ENCODE data around the gene FAM118A.
"Not testable (repeated sequence)": the region's sequence is repeated elsewhere in the genome, so short reads cannot be mapped to it uniquely, and the experiment has no call there.

FAM118A gene

DNA sequence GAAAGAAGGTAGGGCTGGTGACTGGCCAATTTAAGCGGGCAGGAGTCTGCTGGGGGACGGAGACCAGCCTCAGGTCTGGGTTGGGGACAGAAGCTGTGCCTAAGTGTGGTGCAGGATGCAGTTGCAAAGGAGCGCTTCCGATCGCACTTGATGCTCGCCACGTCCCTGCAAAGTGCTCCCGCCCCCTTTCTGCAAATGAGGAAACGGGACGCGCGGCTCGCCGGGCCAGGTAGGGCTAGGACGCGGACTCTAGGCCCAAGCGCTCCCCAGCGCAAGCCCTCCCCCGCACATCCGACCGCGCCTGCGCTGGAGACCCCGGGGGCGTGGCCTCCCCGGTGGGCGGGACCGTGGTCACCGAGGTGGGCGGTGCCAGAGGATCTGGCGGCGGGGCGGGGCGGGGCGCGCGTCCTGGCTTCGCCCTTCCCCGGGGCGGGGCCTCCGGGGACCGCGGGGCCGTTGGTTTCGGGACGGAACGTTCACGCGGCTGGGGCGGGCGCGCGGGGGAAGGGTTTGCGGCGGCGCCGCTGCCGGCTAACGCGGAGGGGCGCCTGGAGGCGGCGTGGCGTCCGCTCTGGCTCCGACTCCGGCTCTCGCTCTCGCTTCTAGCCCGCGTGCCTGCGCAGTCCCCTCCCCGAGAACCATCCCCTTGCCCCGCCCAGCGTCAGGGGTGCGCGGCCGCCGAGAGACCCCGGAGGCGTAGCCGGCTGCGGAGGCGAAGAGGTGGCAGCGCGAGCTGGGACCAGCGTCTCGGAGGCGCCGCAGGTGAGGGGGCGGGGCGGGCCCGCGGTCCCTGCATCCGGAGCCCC, at the start of gene FAM118A:
Gene FAM118A (plus strand): TSS at position 513 of the 806 bp plus-strand sequence. CDS start 12,446 bp downstream, outside the sequence.
- peak; percentile 76 for DNase-seq

DNA sequence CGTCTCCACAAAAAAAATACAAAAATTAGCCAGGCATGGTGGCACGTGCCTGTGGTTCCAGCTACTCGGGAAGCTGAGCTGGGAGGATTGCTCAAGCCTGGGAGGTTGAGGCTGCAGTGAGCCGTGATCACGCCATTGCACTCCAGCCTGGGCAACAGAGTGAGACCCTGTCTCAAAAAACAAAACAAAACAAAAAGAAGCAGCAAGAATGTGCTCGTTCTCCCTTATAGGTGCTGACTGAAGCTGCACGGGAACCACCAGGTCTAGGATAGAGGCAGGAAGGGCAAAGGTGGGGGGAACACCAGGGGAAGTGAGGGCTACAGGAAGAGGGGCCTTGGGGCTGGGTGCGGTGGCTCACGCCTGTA, 49.4 kb upstream of the FAM118A start:
- DNase-seq, result not testable (repeated sequence)

DNA sequence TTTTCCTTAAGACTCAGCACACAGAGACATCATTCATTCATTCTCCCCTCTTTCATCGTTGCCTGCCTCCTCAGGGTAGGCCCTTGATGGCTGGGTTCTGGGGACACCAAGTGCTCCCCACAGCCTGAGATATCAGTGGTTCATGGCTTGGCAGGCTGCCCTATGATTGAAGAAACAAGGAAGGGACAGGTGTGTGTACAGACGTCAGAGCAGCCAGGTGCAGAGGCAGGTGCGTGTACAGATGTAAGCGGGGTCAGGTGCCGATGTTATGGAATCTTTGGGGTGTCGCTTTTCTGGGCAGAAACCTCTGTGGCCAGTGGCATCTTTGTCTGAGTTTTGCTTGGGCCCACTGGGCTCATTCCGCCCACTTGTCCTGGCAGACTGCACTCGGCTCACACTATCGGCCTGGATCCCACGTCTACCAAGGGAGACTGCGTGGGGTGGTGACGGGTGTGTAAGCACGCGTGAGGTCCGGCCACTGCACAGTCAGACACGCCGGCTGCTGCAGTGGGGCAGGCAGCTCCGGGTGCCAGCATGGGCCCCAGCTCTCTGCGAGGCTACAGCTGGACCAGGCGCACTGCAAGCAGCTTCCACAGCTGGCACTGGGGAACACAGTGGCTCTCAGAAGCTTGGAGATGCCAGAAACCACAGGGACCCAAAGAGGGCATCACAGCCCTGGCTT, 48.2 kb upstream of the FAM118A start:
- DNase-seq, result no peak

GRCh38 chr22:45262195-45262930, 47.4 kb upstream of the FAM118A start:
- DNase-seq, result no peak

DNA sequence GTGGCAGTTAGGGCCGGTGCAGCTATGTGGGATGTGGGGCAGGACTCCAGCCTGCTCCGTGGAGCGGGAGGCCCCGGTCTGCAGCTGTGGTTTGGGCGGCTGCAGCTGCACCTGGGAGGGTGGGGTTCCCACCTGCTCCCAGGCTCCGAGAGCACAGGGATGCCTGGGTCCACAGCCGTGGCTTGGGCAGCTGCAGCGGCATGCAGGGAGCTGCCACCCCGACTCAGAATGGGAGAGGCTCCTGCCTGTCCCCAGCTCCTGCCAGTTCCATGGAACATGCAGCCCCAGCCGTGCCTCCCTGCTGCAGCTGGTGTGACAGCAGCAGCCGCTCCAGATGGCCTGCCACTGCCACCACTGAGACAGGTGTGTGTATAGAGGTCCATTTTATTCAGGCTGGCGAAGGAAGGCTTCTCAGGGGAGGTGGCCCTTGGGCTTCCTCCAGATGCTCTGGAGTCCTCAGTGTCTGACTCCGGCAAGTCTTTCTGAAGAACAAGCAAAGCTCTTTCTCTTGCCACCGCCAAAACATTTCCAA, 46.7 kb upstream of the FAM118A start:
- no peak for DNase-seq

- no peak for DNase-seq
These were observed 46.1 kb upstream of the FAM118A start for GRCh38 chr22:45263463-45264269.

DNA sequence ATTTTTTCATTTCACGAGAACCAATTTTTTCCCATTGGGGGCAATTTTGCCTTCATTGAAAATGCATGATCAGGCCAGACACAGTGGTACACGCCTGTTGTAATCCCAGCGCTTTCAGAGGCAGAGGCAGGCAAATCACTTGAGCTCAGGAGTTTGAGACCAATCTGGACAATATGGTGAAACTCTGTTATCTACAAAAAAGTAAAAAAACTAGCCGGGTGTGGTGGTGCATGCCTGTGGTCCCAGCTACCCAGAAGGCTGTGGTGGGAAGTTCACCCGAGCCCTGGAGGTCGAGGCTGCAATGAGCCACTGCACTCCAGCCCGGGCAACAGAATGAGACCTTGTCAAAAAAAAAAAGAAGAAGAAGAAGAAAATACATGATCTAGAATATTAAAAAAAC, 44.2 kb upstream of the FAM118A start:
- DNase-seq, result no peak

- no peak for DNase-seq
These were observed 41.4 kb upstream of the FAM118A start for GRCh38 chr22:45268167-45268957.

GRCh38 chr22:45268958-45269844, 40.5 kb upstream of the FAM118A start:
- no peak for DNase-seq

DNA sequence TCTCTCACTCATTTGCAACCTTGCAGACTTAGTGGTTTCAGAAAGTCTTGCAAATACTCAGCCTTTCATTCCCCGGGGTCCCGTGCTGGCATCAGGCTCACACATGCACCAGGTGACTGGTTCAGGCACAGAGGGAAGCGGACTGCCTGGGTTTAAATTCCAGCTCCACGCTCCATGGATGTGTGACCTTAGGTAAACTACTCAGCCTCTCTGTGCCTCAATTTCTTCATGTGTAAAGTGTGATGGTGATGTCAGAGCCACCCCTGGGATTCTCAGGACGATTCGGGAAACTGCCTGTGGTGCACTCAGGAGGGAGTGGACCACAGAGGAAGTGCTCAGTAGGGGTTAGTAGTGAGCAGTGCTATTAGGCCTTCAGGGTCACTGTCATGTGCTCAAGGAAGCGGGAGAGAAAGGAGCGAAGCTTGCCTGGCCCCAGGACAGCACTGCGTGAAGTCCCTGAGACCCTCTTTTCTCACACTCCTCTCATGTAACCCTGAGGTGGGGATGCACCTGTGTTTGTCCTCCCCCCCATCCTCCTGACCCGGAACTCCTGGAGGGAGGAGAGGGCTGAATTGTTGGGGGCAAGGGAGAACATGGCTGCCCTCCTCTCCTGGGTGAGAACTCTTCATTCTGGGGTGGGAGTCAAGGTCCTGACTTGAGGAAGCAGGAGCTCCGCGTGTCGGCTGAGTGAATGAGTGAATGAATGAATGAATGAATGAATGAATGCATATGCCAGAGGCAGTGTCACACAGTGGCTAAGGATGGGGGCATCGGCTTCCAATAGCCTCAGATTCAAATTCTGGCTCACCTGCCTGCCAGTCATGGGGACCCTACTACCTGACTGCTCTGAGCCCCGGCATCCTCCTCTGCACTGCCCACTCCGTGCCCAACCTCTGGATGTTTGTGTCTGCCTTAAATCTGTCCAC, 39.4 kb upstream of the FAM118A start:
- DNase-seq, result no peak

DNA sequence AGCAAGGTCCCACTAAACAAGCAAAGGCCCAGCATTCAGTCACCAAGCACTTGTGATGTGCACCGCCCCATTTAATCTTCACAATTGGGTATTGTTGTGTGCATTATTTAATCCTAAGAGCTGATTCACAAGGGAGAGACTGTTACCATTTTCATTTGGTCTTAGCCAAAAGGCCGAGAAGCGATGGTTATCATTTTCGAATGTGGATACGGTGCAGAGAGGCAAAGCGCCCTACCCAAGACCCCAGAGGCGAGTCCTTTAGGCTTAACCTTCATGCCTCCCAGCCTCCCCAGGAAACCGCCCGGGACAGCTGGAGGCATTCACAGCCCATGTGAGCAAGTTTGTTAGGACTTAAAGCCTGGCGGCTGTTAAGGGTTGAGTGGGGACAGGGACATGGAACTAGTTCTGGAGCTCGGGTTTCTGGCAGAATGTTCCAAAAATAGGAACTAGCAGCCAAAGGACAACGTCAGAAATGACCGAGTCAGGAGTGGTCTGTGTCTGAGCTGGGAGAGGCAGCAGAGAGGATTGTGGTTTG, 38.0 kb upstream of the FAM118A start:
- no peak for DNase-seq

GRCh38 chr22:45272498-45272897, 37.2 kb upstream of the FAM118A start:
- DNase-seq, result no peak

DNA sequence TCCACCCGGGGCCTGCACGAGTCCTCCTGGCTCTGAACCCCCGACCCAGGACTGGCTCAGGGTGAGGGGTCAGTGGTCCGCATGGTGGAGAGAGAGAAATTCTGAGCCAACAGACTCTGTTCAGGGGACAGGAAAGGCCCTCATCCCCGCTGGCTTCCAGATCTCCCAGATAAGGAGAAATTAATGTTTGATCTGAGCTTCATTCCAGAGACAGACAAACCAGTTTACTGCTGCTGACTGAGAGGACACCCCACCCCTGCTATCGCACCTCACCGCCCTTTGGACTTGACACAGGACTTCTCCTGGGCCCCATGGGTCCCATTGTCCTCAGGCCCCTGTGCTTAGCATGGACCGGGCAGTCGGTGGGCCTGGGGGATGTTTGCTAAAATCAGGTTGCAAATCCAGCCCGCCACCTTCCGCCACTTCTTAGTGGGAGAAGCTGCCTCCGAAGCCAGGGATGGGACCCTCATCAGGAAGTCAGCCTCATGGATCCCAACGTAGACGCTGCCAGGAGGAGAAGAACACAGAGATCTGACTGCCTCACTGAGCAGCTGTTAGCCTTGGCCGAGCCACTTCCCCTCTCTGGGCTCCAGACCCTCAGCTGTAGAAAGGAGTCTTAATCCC, 36.2 kb upstream of the FAM118A start:
- DNase-seq, result no peak

DNA sequence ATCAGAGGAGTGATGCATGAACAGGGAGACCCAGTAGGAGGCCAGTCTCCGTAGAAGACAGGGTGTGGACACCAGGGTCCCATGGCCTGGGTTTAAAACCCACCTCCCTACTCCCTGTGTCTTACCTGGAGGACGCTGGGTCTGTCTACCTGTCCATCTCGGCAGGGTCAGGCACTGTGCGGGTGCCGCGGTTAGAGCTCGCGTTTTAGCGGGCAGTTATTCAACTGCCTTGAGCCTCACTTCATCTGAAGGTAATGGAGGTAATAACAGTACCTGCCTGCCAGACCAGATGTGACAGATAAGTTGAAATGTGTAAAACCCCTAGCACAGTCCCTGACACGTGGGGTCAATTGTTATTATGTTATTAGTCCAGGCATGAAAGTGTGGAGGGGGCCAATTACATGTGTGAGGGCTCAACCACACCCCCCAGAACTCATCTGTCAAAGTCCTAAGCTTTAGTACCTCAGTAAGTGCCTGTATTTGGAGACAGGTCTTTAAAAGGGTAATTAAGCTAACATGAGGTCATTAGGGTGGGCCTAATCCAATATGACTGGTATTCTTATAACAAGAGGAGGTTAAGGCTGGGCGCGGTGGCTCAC, 33.1 kb upstream of the FAM118A start:
- DNase-seq, result no peak

DNA sequence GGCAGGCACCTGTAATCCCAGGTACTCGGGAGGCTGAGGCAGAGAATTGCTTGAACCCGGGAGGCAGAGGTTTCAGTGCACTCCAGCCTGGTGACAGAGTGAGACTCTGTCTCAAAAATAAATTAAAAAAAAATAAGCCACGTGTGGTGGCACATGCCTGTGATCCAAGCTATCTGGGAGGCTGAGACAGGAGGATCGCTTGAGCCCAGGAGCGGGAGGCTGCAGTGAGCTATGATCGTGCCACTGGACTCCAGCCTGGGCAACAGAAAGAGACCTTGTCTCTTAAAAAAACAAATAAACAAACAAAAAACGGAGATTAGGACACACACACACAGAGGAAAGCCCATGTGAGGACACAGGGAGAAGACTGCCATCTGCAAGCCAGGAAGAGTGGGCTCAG, 32.0 kb upstream of the FAM118A start:
- DNase-seq, result not testable (repeated sequence)

DNA sequence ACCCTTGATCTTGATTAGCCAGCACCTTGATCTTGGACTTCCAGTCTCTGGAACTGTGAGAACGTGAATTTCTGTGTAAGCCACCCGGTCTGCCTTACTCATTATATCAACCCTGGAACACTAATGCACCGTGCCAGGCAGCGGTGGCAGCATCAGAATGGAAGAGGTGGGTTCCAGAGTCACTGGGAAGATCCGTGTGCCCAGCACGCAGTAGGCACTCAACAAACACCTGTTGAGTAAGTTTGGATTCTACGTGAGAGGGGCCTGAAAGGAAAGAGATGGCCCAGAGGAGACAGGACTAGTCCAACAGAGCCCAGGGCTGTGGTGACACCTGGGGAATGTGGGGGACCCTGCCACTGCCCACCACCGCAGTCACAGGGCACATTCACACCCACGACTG, 31.6 kb upstream of the FAM118A start:
- no peak for DNase-seq

DNA sequence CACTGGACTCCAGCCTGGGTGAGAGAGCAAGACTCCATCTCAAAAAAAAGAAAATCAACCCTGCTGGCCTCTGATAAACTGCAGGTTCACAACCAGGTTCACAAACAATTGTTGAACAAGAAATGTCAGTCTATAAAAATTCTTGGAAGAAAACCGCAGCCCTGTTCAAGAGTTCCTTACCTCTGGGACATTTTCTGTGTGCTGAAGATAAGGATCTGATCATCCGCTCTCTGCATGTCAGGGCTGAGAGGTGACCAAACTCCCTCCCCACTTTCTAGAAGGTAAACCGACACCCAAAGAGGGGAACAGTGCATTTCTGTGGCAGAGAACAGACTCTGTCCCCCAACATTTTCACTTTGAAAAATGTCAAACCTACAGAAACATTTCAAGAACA, 29.1 kb upstream of the FAM118A start:
- no peak for DNase-seq

DNA sequence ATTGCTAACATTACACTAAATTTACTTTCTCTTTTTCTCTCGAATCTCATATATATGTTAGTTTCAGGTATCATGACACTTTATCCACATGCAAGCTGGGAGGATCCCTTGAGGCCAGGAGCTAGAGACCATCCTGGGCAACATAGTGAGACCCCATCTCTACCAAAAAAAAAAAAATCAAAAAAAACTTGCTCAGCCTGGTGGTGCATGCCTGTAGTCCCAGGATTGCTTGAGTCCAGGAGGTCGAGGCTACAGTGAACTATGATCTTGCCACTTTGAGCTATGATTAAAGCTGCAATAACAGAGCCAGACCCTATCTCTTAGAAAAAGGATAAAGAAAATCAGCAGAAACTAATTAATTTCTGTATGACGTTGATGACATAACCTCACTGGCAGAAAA, 28.7 kb upstream of the FAM118A start:
- no peak for DNase-seq
